ENCODE measurements around the gene ACTG2.
"Not testable (repeated sequence)": the region's sequence is repeated elsewhere in the genome, so short reads cannot be mapped to it uniquely, and the experiment has no call there.

The ACTG2 gene

DNA sequence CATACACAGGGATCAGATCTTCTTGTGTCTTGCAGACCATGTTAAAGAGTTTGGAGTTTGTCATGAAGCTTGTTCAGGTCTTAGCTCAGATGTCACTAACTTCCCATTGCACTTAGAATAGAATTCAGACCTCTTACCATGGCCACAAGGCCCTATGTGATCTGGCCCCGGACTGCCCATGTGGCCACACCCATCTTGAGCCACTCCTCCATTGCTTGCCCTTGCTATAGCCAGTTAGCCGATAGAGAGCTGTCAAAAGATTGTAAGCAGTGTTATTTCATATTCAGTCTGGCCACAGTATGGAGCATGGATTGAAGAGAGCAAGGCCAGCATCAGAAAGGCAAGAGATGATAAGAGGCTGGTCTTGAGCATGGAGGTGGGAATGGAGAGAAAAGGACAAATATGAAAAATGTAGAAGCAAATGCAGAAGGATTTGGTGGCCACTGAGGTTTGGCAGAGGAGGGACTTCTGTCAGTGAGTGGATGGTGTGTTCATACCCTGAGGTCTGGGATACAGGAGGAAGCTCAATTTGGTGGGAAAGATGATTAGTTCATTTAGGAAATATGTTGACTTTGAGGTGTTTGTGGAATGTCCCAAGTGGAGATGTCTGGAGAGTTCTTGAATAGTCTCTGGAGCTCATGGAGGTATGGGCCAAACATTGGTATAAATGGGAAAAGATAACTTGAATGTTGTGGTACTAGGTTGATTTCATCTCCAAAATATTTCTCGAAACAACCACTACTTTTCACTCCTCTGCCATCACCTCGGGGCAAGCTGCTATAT lies 44.5 kb downstream of the ACTG2 start:
- no peak for DNase-seq (ENCODE audit: low read depth)

DNA sequence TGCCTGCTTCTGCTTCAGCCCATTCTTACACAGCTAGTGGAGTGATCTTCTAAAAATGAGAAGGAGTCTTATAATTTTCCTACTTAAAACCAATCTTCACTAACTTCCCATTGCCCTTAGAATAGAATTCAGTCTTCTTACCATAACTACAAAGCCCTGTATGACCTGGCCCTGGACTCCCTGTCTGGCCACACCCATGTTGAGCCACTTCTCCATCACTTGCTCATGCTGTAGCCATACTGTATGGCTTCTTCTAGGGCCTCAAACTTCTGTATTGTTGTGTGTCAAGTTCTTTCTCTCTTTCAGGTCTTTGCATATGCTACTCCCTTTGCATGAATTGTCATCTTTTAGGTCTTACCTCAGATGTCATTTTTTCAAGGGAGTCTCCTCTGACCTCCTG lies 45.1 kb downstream of the ACTG2 start:
- DNase-seq (ENCODE audit: low read depth) = no peak

DNA sequence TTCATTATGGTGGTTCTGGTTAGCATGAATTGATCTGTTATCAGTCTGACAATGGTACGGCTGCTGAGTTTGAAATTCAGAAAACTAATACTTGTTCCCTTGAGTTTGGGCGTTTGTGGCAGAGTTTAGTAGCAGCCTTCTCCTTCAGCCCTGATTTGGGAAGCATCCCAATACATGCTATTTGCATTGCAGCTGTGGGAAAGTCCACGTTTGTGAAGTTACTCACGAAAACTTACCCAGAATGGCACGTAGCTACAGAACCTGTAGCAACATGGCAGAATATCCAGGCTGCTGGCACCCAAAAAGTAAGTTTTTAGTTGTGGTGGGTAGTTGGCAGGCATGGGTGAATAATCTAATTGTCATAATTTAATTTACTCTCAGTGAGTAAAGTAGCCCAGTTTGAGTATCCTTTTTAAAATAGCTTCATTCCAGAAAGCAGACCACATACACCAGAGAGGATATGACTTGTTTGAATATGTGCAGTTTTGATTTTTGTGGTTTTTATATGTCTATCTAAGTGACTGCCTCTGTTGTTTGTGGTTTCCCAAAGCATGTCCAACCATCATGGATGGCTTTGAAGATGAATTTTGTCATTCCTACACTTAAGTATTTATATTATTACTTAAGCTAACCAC lies 46.0 kb downstream of the ACTG2 start:
- DNase-seq (ENCODE audit: low read depth) = peak; percentile 24

DNA sequence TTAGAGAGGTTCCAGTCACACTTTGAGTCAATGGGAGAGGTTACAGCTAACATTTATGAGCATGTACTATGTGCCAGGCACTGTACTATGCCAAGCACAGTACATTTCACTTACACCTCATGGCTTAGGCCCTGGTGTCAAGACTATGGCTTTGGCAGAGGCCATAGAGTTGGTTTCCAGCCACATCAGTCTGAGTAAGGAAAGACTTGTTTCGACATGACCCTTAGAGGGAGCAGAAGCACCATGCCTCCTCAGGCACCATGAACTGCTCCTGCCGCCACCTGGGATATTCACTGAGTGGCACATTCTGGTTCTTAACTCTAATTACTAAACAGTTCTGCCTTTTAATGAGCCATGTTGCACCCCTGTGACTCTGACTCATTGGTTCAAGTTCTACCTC lies 46.6 kb downstream of the ACTG2 start:
- DNase-seq (ENCODE audit: low read depth) = peak; percentile 49

DNA sequence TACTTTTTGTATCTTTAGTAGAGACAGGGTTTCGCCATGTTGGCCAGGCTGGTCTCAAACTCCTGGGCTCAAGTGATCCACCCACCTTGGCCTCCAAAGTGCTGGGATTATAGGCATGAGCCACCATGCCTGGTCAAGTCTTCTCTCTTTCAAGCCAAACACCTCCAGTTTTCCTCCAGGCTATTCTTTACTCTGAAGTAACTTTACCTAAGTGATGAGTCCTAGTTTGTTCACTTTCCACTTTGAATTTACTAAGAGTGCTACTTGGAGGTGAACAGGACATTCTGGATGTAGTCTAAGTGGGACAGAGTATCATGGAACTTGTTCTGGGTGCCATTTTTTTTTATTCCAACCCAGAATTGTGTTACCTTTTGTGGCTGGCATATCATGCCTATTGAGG lies 47.3 kb downstream of the ACTG2 start:
- not testable (repeated sequence) for DNase-seq (ENCODE audit: low read depth)

DNA sequence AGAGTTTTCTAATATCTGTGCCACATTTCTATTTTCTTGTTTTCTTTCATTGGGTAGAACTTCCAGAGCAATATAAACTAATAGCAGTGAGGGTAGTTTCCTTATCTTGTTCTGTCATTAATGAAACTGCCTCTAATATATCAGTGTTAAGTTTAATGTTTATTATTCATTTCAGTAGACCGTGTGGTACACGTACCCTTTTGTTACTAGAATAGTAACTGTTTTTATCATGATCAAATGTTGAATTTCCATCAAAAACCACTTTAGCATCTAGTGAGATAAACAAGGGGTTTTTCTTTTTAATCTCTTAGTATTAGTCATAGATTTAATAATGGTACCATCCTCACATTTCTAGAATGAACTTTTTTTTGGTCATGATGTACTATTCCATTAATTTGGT lies 49.9 kb downstream of the ACTG2 start:
- no peak for DNase-seq (ENCODE audit: low read depth)

DNA sequence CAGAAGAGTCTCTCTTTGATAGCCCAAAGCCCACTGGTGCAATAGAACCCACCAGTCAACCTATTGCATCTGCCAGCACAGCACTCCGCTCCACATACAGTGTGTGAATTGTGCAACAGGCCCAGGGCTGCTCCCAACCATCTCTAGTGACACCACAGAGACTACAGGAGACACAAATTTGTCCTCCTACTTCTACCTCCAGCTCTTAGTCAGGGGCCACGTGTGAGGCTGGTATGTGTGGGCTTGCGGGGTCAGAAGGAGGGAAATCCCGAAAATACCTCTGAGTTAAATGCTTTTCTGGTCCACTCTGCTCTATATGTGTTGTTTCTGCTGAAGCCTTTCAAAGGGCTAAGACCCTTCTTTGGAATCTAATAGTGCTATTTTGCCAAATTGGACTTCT lies 51.9 kb downstream of the ACTG2 start:
- no peak for DNase-seq (ENCODE audit: low read depth)

DNA sequence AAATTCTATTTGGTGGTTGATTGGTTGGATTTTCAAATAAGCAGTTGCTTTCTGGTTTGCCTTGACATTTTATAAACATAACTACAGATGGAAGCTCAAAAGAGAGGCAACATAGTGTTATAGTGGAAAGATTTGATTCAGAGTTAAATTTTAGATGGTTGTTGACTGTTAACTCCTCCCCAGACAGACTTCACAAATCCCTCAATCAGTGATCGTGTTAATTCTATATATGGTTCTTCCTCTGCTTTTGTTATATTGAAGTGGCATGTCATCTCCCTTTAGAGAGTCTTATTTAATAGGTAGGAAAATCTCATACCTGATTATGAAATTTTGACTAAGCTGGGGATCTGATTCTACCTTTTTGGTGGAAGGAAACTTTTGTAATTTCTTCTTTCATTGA lies 53.4 kb downstream of the ACTG2 start:
- DNase-seq (ENCODE audit: low read depth) = no peak

DNA sequence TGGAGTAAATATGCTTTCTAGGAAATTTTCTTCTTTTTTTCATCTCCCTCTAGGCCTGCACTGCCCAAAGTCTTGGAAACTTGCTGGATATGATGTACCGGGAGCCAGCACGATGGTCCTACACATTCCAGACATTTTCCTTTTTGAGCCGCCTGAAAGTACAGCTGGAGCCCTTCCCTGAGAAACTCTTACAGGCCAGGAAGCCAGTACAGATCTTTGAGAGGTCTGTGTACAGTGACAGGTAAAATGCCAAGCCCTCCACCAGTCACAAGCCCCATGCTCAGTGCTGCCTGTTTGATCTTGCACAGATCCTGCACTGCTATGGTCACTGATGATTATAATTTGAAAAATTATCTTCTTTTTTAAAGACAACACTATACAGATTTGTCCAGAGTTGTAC lies 53.9 kb downstream of the ACTG2 start:
- no peak for DNase-seq (ENCODE audit: low read depth)

DNA sequence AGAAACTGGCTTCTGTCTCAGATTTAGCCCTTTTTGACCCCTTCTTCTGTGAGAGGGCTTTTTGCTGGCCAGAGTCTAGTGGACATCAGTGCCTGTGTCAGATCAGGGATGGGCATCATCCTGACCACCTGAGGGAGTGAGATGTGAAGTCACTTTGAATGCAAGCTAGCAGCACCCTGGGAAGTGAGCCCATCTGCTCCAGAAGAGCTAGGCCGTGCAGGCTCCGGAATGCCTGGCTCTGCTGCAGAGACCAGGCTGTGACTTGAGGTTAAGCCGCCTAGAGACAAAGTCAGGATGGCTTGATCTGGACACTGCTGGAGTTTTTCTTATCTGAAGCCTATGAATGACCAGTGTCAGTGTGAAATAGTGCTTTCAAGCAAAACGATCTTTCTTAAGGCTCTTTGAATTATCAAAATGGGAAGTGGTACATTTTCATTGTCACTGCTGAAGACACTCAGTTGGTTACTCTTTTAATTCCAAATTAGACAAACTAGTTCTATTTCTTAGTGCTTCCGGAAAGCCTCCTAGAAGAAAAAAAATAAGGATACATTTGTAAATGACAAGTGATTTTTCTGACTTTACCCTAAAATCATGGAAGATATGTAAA lies 54.7 kb downstream of the ACTG2 start:
- DNase-seq (ENCODE audit: low read depth) = no peak

DNA sequence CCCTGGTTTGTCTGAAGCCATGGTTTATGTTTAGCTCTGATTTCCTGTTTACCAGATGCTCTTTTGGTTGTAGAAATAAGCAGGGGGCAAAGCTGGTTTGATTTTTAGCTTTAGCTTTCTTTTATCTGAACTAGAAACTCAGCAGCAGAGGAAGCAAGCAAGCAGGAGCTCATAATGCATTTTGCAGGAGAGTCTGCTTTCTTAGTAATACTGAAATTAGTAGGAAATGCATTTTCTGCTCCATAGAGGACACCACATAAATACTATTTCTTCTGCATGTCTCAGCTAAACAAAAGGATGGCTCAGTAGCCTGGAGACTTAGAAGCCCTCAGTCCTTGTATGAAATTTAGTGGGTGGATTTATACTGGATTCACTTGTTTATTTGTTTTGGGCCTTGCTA lies 57.0 kb downstream of the ACTG2 start:
- DNase-seq (ENCODE audit: low read depth) = no peak

DNA sequence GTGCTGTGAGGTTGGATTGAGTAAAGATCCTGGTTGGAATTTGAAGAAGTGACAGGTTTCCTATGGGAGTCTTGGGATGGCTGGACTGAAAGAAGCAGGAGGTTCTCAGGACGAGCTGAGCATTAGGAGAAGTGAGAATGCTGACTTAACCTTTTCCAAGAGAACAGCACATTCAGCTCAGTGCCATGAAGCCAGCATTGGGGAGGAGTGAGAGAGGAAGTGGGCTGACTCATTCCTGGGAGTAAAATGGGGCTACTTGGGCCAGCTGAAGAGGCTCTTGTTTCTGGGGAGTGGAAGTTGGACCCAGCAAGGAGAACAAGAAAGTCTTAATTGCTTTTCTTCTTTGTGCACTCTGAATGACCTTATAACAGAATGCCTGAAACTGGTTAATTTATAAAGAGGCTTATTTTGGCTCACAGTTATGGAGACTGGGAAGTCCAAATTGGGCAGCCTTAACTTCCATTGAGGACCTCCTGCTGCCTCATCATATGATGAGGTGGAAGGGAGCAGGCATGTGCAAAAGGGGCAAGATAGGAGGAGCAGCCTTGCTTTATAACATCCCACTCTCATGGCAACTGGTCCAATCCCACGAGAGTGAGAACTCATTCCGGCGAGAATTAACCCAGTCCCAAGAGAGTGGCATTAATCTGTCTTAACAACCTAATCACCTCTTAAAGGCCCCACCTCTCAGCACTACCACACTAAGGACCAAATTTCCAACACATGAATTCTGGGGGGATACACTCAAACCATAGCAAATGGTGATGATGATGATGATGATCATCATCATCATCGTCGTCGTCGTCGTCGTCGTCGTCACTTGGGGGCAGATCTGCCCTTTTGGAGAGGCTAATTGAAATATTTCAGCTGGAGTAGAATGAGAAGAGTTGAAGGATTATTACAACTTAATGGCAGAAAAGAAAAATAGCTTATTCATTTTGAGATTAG lies 60.0 kb downstream of the ACTG2 start:
- DNase-seq (ENCODE audit: low read depth) = peak; percentile 36

DNA sequence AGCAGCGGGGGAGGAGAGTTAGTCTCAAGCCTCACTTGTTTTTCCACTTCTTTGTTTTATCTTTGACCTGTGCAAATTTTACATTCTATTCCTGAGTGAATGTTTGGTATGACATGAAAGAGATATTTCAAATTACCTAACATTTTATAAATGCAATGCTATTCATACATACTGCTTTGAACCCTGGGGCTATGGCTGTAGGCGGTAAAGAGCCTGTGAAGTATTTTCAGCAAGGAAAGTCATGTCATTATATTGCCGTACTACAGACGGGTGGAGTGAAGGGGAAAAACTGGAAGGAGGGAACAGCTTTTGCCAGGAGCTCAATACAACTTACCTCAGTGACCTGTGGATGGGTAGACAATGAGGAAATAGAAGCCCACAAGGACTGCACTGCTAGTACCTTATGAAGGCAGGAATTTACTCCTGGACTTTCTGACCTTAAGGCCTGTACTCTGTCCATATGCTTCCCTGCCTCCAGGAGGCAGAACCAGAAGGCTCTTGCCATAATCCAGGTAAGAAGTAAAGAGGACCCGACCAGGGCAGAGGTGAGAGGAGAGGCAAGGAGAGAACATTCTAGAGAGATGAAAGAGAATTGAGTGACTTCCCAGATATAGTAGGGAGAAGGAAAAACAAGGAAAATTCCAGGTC lies 63.5 kb downstream of the ACTG2 start:
- no peak for DNase-seq (ENCODE audit: low read depth)

DNA sequence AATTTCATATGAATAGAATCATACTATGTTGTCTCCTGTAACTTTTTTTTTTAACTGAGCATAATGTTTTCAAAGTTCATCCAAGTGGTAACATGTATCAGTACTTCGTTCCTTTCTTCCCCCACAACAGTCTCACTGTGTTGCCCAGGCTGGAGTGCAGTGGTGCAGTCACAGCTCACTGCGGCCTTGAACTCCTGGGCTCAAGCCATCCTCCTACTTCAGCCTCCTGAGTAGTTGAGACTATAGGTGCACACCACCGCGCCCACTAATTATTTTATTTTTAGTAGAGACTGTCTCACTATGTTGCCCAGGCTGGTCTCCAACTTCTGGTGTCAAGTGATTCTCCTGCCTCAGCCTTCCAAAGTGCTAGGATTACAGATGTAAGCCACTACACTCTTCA lies 68.5 kb downstream of the ACTG2 start:
- no peak for DNase-seq (ENCODE audit: low read depth)

DNA sequence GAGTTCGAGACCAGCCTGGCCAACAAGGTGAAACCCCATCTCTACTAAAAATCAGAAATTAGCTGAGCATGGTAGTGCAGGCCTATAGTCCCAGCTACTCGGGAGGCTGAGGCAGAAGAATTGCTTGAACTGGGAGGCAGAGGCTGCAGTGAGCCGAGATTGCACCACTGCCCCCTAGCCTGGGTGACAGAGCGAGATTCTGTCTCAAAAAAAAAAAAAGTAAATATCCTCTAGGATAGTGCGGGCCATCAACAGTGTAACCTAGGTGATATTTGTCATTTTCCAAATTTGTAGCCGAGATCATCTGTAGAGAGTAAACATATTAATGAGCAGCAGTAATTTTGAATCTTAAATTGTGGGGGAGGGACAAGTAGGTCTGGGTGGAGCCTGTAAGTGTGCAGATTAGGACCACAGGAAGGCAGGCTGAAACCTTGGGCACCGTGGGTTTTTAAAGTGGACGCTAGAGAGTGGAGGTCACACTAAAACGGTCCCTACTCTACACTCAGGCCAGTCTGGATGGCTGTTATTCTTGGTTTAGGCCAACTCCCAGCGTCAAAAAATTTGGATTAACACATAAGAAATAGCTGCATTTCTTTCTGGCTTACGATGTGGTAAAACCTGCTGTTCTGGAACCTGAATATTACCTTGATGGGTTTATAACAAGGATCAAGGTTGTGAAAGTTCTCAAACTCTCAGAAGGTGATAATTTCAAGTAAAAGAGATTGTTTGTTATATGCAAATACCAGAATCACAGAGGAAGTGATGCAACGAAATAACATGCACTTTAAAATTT lies 69.2 kb downstream of the ACTG2 start:
- DNase-seq (ENCODE audit: low read depth) = no peak

DNA sequence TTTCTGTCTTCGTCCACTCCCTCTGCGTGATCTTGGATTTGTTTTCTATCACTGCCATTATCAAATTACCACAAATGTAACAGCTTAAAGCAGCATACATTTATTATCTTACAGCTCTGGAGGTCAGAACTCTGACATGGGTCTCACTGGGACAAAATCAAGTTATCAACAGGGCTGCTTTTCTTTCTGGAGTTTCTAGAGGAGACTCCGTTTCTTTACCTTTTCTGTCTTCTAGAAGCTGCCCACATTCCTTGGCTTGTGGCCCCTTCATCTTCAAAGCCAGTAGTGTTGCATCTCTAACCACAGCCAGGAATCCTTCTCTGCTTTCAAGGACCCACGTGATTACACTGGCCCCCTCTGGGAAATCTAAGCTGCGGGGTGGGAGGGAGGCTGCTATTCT lies 70.0 kb downstream of the ACTG2 start:
- DNase-seq (ENCODE audit: low read depth) = no peak

DNA sequence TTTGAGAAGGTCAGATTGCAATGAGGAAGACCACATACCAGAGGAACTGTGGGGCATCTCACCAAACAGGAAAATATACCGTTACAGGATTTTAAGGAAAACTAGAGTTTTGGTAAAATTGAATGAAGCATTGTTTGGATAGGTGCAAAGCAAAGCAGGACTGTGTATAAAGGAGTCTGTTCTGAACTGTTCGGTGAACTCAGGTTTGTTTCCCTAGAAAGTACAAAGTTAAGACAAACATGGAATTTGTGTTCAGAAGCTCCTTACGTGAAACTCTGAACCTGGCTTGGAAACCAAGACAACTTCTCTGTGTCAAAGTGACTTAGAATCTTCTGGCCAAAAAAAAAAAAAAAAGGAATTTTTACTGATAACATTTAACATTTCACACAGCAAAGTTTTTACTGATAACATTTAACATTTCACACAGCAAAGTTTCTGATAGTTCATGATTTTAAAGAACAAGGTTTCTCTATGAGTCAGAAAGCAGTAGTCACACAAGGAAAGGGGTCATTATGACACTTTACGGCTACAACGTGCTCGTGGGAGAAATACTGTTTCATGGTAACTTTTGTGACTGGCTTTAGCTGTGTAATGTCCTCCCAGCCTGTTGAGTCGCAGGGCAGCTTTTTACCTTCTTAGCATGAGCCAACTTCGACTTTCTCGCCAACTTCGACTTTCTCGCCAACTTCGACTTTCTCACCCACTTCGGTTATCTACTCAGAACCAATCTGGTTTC lies 70.7 kb downstream of the ACTG2 start:
- DNase-seq (ENCODE audit: low read depth) = no peak

DNA sequence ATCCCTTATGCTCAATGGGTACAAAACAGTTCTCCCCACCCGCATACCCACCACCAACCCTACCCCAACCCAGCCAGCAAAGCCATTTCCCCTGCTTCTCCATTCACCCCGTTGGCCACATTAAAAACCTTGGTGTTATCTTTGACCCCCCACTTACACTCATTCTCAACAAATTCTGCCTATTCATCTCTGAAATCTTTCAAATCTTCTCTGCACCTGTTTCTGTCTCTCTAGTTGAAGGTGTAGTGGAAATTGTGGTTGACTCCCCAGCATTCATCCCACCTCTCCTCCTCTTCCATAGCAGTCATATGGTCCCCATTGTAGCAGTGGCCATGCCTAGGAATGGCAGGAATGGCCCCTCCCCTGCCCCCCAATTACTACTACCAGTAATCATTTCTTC lies 71.4 kb downstream of the ACTG2 start:
- DNase-seq (ENCODE audit: low read depth) = no peak

DNA sequence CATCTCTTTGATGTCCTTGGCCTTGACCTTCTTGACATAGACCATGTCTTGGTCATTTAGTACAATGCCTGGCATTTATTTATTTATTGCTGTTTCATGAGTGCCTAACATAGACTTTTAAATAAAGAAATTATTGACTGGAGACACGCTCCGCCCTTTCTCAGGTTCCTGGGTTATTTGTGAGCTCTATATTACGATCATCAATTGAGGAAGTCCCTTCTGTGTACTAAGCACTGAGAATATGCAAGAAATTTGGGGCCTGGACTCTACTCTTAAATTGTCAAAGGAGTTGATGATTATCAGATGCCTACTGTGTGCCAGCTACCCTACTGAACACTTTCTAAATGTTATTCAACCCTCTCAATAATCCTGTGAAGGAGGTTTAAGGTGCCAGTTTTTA lies 72.2 kb downstream of the ACTG2 start:
- DNase-seq (ENCODE audit: low read depth) = no peak

DNA sequence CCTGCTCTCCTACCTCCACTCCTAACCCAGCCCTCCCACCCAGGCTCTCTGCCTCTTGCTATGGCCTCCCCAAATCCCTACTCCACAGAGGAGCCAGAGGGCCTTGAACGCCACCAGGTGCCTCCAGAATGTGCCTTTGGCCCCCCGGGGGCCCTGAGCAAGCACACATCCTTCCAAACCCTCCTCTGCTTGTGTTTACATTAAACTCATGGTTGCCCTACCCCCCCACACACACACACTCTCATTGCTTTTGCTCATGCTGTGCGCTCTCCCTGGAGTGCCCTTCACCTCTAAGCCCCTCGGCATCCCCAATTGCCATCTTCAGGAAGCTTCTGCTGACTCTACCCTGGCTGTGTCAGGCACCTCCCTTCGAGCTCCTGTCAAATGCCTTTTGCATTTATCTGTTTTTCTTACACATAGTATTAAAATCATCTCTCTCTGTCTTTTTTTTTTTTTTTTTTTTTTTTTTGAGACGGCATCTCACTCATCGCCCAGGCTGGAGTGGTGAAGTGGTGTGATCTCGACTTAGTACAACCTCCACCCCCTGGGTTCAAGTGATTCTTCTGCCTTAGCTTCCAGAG lies 75.6 kb downstream of the ACTG2 start:
- DNase-seq (ENCODE audit: low read depth) = no peak

All from fibroblast of gingiva (primary cell).